K562 (cell line): Measurements from ENCODE around the gene DENND2A. TPM values are rescaled to one million over a fixed set of nuclear protein-coding genes. Genes with fewer than 3 reads are reported as not detected.

Source experiments
- ATAC-seq: fragments of 200-7000 bp; cut with Tn5 transposase; 3 replicates; pipeline ENCODE4 v1.9.1; 2020; ENCODE audit warnings: moderate library complexity
- BruUV-seq: library from RNA; stranded (reverse); fragments of 400-500 nt; replicated peaks from 2 replicates; lab custom pipeline; 2021; lab: Mats Ljungman, UMichigan
- CTCF ChIA-PET: fragments of 300-600 bp; formaldehyde crosslinking; extraction: SDS; loops from one replicate; lab custom pipeline; 2021; ENCODE audit warnings: low intra/inter-chr PET ratio; lab: Yijun Ruan, JAX
- POLR2A ChIA-PET: fragments of 300-600, 350-650 bp; sonication (Branson Sonifier 250); formaldehyde crosslinking; extraction: SDS; loops from one replicate; lab custom pipeline; 2021; ENCODE audit warnings: antibody characterized with exemption, inconsistent platforms; lab: Yijun Ruan, JAX
- DNase-seq, 4 experiments: peaks; one replicate each; pipeline versions ENCODE4 v3.0.0 to v3.0.0-alpha.2; 2011 to 2018; ENCODE audit warnings: low spot score in 3 of 4, mixed read lengths in 3 of 4; ENCODE audit errors: extremely low read depth in 1 of 4
- FAIRE-seq: peaks from 2 replicates; lab custom pipeline; 2011; peaks lifted over from hg19 to GRCh38; lab: Jason Lieb, UNC
- H2AFZ ChIP-seq: 2 replicates; pipeline ENCODE4 v1.6.0; 2011; ENCODE audit warnings: low read depth, low read length, control low read depth, inconsistent platforms
- H3K27ac ChIP-seq: fragments of 200-600 bp; 3 replicates; pipeline ENCODE4 v1.8.0; 2011; ENCODE audit warnings: low read depth, mild to moderate bottlenecking, control low read depth, inconsistent platforms, low read length, moderate library complexity, mixed read lengths; ENCODE audit errors: extremely low read depth
- H3K27me3 ChIP-seq, 2 experiments: fragments of 300-600 bp in 1 of 2; 2 replicates in 1 of 2; 3 replicates in 1 of 2; pipeline versions ENCODE4 v1.6.0 to v1.8.0; 2011; ENCODE audit warnings: inconsistent platforms in 2 of 2, low read length in 2 of 2, mild to moderate bottlenecking in 1 of 2, mixed read lengths in 1 of 2, moderate library complexity in 1 of 2; ENCODE audit not compliant: control insufficient read depth in 2 of 2, insufficient read depth in 2 of 2
- H3K36me3 ChIP-seq: fragments of 300-600 bp; 3 replicates; pipeline ENCODE4 v1.8.0; 2011; ENCODE audit warnings: mild to moderate bottlenecking, low read length, inconsistent platforms; ENCODE audit not compliant: control insufficient read depth, insufficient read depth
- H3K4me1 ChIP-seq, 2 experiments: fragments of 200-600 bp in 1 of 2; replicated peaks in 1 of 2; 2 replicates in 1 of 2; 3 replicates in 1 of 2; pipeline versions ENCODE4 v1.5.1 to v1.8.0; 2011; ENCODE audit warnings: inconsistent platforms in 2 of 2, low read length in 2 of 2, mild to moderate bottlenecking in 1 of 2, mixed read lengths in 1 of 2, moderate library complexity in 1 of 2; ENCODE audit not compliant: control insufficient read depth in 2 of 2, insufficient read depth in 2 of 2
- H3K4me2 ChIP-seq: 2 replicates; pipeline ENCODE4 v1.6.1; 2011; ENCODE audit warnings: low read length, control low read depth, inconsistent platforms, mixed read lengths; ENCODE audit not compliant: insufficient read depth
- H3K4me3 ChIP-seq: fragments of 200-600 bp; sonication (generic), shearing (Covaris generic); 2 replicates; pipeline ENCODE4 v1.5.1; 2016; ENCODE audit warnings: control low read depth, inconsistent platforms
- H3K79me2 ChIP-seq: fragments of 200-600 bp; 3 replicates; pipeline ENCODE4 v1.8.0; 2011; ENCODE audit warnings: low read length, inconsistent platforms; ENCODE audit not compliant: control insufficient read depth, insufficient read depth
- H3K9ac ChIP-seq, 2 experiments: 2 replicates each; pipeline versions ENCODE4 v1.6.0 to v1.6.1; 2011; ENCODE audit warnings: low read depth in 2 of 2, low read length in 2 of 2, control low read depth in 1 of 2, inconsistent platforms in 1 of 2, mild to moderate bottlenecking in 1 of 2, mixed read lengths in 1 of 2; ENCODE audit not compliant: insufficient read depth in 1 of 2
- H3K9me1 ChIP-seq: one replicate; pipeline ENCODE4 v1.6.0; 2011; ENCODE audit warnings: inconsistent platforms, mild to moderate bottlenecking, low read length, moderate library complexity; ENCODE audit not compliant: control insufficient read depth, insufficient read depth
- H3K9me3 ChIP-seq: replicated peaks from 2 replicates; pipeline ENCODE4 v1.5.1; 2011; ENCODE audit warnings: low read depth, low read length, inconsistent platforms; ENCODE audit not compliant: control insufficient read depth, insufficient read depth
- H4K20me1 ChIP-seq: replicated peaks from 2 replicates; pipeline ENCODE4 v1.6.1; 2011; ENCODE audit warnings: low read length, inconsistent platforms, mixed read lengths; ENCODE audit not compliant: control insufficient read depth, insufficient read depth
- C11orf30 ChIP-seq: fragments of 450-650 bp; IDR thresholded peaks from 2 replicates; pipeline ENCODE4 v1.6.1; 2016; ENCODE audit warnings: low read depth, mild to moderate bottlenecking
- HEY1 ChIP-seq: fragments of 250-450 bp; sonication (Bioruptor Pico); IDR thresholded peaks from 2 replicates; pipeline ENCODE4 v1.5.0; 2020; ENCODE audit warnings: mild to moderate bottlenecking, moderate library complexity, borderline replicate concordance
- MAFF ChIP-seq: IDR thresholded peaks from 2 replicates; pipeline ENCODE4 v1.6.1; 2012; ENCODE audit warnings: low read length, improper control_type of control experiment
- MAFG ChIP-seq: fragments of 450-650 bp; conservative IDR thresholded peaks from 2 replicates; pipeline ENCODE4 v1.6.1; 2016; ENCODE audit warnings: missing genetic modification characterization, missing compliant biosample characterization
- MAFK ChIP-seq: IDR thresholded peaks from 2 replicates; pipeline ENCODE4 v1.6.1; 2011; ENCODE audit warnings: low read length, improper control_type of control experiment
- NFE2 ChIP-seq: IDR thresholded peaks from 2 replicates; pipeline ENCODE4 v1.6.1; 2014; ENCODE audit warnings: antibody characterized with exemption, low read depth
- TOE1 ChIP-seq, 2 experiments: fragments of 450-650 bp in 1 of 2; sonication (generic) in 1 of 2; formaldehyde crosslinking in 1 of 2; IDR thresholded peaks; 2 replicates each; pipeline versions ENCODE4 v1.7.1 to v1.8.0; 2016 to 2022; ENCODE audit warnings: borderline replicate concordance in 2 of 2, mild to moderate bottlenecking in 2 of 2, antibody characterized with exemption in 1 of 2, inconsistent platforms in 1 of 2, low read depth in 1 of 2, missing genetic modification reagents in 1 of 2, moderate library complexity in 1 of 2
- ZNF316 ChIP-seq: fragments of 450-650 bp; IDR thresholded peaks from 2 replicates; pipeline ENCODE4 v1.6.1; 2016
- ZNF431 ChIP-seq: sonication (generic); formaldehyde crosslinking; IDR thresholded peaks from 2 replicates; pipeline ENCODE4 v1.8.0; 2022; ENCODE audit warnings: mild to moderate bottlenecking, missing genetic modification reagents
- WGBS: fragments of 100-300 bp; shearing (Covaris generic); methylation state at CpG from one replicate; pipeline ENCODE4 v1.1.6; 2016; ENCODE audit warnings: low coverage, mixed read lengths; ENCODE audit not compliant: insufficient coverage; ENCODE audit errors: missing lambda C conversion rate; 5-methylcytosine and 5-hydroxymethylcytosine counted together
- in situ Hi-C: fragments of 300-500 bp; cut with MboI; formaldehyde crosslinking; loops from 4 replicates; pipeline ENCODE4 v1.15.0; 2018; ENCODE audit warnings: inconsistent platforms, mixed read lengths
- intact Hi-C: fragments of 100-400 bp; cut with micrococcal nuclease; formaldehyde crosslinking; loops from 2 replicates; pipeline ENCODE4 v1.14.2; 2022
- polyA plus RNA-seq, 8 experiments: library from polyadenylated mRNA; depleted of rRNA in 4 of 8; stranded (reverse) in 5 of 8; unstranded in 3 of 8; fragments of >200 nt; fragmentation: Nextera tagmentation in 2 of 8; fragmentation: Illumina TruSeq in 1 of 8; extraction: Ambion mirVana in 2 of 8; extraction: Trizol in 1 of 8; gene quantifications; 2 replicates each; pipeline versions ENCODE4 v1.2.1 to v1.2.3, GENCODE V29; 2011 to 2014; ENCODE audit warnings: inconsistent platforms in 1 of 8, missing spikeins in 1 of 8
- total RNA-seq, 7 experiments: library from RNA; depleted of rRNA in 6 of 7; stranded (reverse); fragments of >200 nt in 6 of 7; fragmentation: Illumina TruSeq in 2 of 7; extraction: Trizol in 2 of 7; gene quantifications; 2 replicates each; pipeline versions ENCODE4 v1.2.1 to v1.2.3, GENCODE V29; 2011 to 2021; ENCODE audit warnings: low replicate concordance in 1 of 7

The DENND2A gene
- total and polyA plus RNA-seq, 9 of the 15 experiments (the other 6 are each of a cell fraction or from before 2014, with no cell fraction given), result not detected

- Histone ChIP-seq H3K79me2 (no peaks in the 10 kb centered on the region), H4K20me1 (0 out of 2 replicates have a peak, but pooled peaks cover 8% of the 10 kb centered on the region), H3K9me3 (no peaks in the 10 kb centered on the region), H3K9ac (no peak overlapping the region), H3K4me1 (no peaks in the 10 kb centered on the region), H3K4me3 (no peak overlapping the region), H3K36me3 (no peaks in the 10 kb centered on the region), H3K27ac (no peak overlapping the region), H2AFZ (no peak overlapping the region), H3K9me1 (peaks cover 2% of the 10 kb centered on the region), H3K4me2 (no peak overlapping the region), H3K27me3 (peaks cover 69 to 80% of the 10 kb centered on the region in 2 experiments)
- in situ Hi-C loops (no loop called here), intact Hi-C loops (no loop called here)
- WGBS, result under 1% methylated on average over 5 of the region's 5 CpGs
- ATAC-seq (no peak), FAIRE-seq (no peak), DNase-seq (no peak)
- ChIA-PET CTCF (no interaction called here), POLR2A (interaction anchor here (0.7 to 1.7 kb wide), 3 partner anchors 9 to 50 kb away, joined by 3 to 4 read pairs (median 3); no protein-coding TSS in a partner anchor)
- no TSS peak for BruUV-seq
- TF ChIP-seq HEY1 (CRISPR knock-in tag) (no peak), ZNF316 (peak; percentile 98), TOE1 (IDR thresholded peaks at IDR 0.05; ENCODE audit: borderline replicate concordance) (no peak), TOE1 (CRISPR knock-in tag; IDR thresholded peaks at IDR 0.05; ENCODE audit: borderline replicate concordance, low read depth) (no peak), ZNF431 (CRISPR knock-in tag) (no peak), NFE2 (peak; percentile 27), MAFK (peak; percentile 91), C11orf30 (peak; percentile 88), MAFF (peak; percentile 92), MAFG (tag) (peak; percentile 92)
Observed at GRCh38 chr7:140571538-140572122, 69.0 kb downstream of the DENND2A start.
